ENCODE data around the gene CDH23.

CDH23 gene

GRCh38 chr10:71659737-71660136 lies 263.0 kb downstream of the CDH23 start:
- no peak for TF ChIP-seq SIN3A (IDR thresholded peaks at IDR 0.05; ENCODE audit: borderline replicate concordance, insufficient read depth, low read length)
- TF ChIP-seq TAF1 (IDR thresholded peaks at IDR 0.05; ENCODE audit: borderline replicate concordance, insufficient read depth, low read length) = no peak

- no peak for TF ChIP-seq REST (IDR thresholded peaks at IDR 0.05; ENCODE audit: insufficient read depth in 1 of 2, low read depth in 2 of 2, low read length in 2 of 2)
- no peak for TF ChIP-seq FOXP2 (optimal IDR thresholded peaks at IDR 0.05; ENCODE audit: borderline replicate concordance, extremely low read depth, extremely low read length, insufficient read depth)
- TF ChIP-seq TAF1 (IDR thresholded peaks at IDR 0.05; ENCODE audit: borderline replicate concordance, insufficient read depth, low read length) = no peak
- TF ChIP-seq POLR2AphosphoS5 (IDR thresholded peaks at IDR 0.05; ENCODE audit: low read depth, low read length) = no peak
- no peak for TF ChIP-seq SIN3A (IDR thresholded peaks at IDR 0.05; ENCODE audit: borderline replicate concordance, insufficient read depth, low read length)
Observed at GRCh38 chr10:71660313-71660712, 263.6 kb downstream of the CDH23 start.

GRCh38 chr10:71661060-71661622 lies 264.4 kb downstream of the CDH23 start:
- TF ChIP-seq SIN3A (IDR thresholded peaks at IDR 0.05; ENCODE audit: borderline replicate concordance, insufficient read depth, low read length) (no peak), FOXP2 (optimal IDR thresholded peaks at IDR 0.05; ENCODE audit: borderline replicate concordance, extremely low read depth, extremely low read length, insufficient read depth) (no peak), REST (IDR thresholded peaks at IDR 0.05; ENCODE audit: insufficient read depth in 1 of 2, low read depth in 2 of 2, low read length in 2 of 2) (no peak), TAF1 (IDR thresholded peaks at IDR 0.05; ENCODE audit: borderline replicate concordance, insufficient read depth, low read length) (no peak), POLR2AphosphoS5 (IDR thresholded peaks at IDR 0.05; ENCODE audit: low read depth, low read length) (no peak)

GRCh38 chr10:71661779-71662336 lies 265.1 kb downstream of the CDH23 start:
- no peak for TF ChIP-seq REST (IDR thresholded peaks at IDR 0.05; ENCODE audit: insufficient read depth in 1 of 2, low read depth in 2 of 2, low read length in 2 of 2)
- TF ChIP-seq SIN3A (IDR thresholded peaks at IDR 0.05; ENCODE audit: borderline replicate concordance, insufficient read depth, low read length) = no peak
- TF ChIP-seq FOXP2 (optimal IDR thresholded peaks at IDR 0.05; ENCODE audit: borderline replicate concordance, extremely low read depth, extremely low read length, insufficient read depth) = no peak
- no peak for TF ChIP-seq POLR2AphosphoS5 (IDR thresholded peaks at IDR 0.05; ENCODE audit: low read depth, low read length)
- TF ChIP-seq TAF1 (IDR thresholded peaks at IDR 0.05; ENCODE audit: borderline replicate concordance, insufficient read depth, low read length) = no peak

GRCh38 chr10:71663311-71663710 lies 266.6 kb downstream of the CDH23 start:
- TF ChIP-seq SIN3A (IDR thresholded peaks at IDR 0.05; ENCODE audit: borderline replicate concordance, insufficient read depth, low read length) (no peak), FOXP2 (optimal IDR thresholded peaks at IDR 0.05; ENCODE audit: borderline replicate concordance, extremely low read depth, extremely low read length, insufficient read depth) (no peak), TAF1 (IDR thresholded peaks at IDR 0.05; ENCODE audit: borderline replicate concordance, insufficient read depth, low read length) (no peak), REST (IDR thresholded peaks at IDR 0.05; ENCODE audit: insufficient read depth in 1 of 2, low read depth in 2 of 2, low read length in 2 of 2) (no peak), POLR2AphosphoS5 (IDR thresholded peaks at IDR 0.05; ENCODE audit: low read depth, low read length) (no peak)
